Urinary bladder (tissue), 4 donors: ENCODE data around the gene BLOC1S1. TPM values are rescaled to one million over a fixed set of nuclear protein-coding genes. Genes with fewer than 3 reads are reported as not detected.

ENCODE experiments used
- DNase-seq: peaks from one replicate; pipeline ENCODE4 v3.0.0-alpha.2; 2015; ENCODE audit errors: extremely low spot score
- H3K27ac ChIP-seq: one replicate; pipeline ENCODE4 v1.5.1; 2013; ENCODE audit warnings: low read depth, mild to moderate bottlenecking, moderate library complexity
- H3K36me3 ChIP-seq: one replicate; pipeline ENCODE4 v1.6.1; 2013; ENCODE audit warnings: mild to moderate bottlenecking, moderate library complexity; ENCODE audit not compliant: insufficient read depth
- H3K4me1 ChIP-seq: one replicate; pipeline ENCODE4 v1.6.1; 2013; ENCODE audit warnings: mild to moderate bottlenecking, moderate library complexity; ENCODE audit not compliant: insufficient read depth
- H3K4me3 ChIP-seq: one replicate; pipeline ENCODE4 v1.5.1; 2013; ENCODE audit warnings: low read depth, low read length
- WGBS: extraction: QIAGEN DNeasy Blood & Tissue Kit; methylation state at CpG from one replicate; pipeline ENCODE4 v1.1.7; 2013; 5-methylcytosine and 5-hydroxymethylcytosine counted together
- polyA plus RNA-seq: library from polyadenylated mRNA; stranded (reverse); fragments of 200-250 nt; gene quantifications from one replicate; pipeline ENCODE4 v1.2.3, GENCODE V29; 2013
- total RNA-seq: library from RNA; depleted of rRNA; stranded (reverse); fragments of >200 nt; gene quantifications from one replicate; pipeline ENCODE4 v1.2.3, GENCODE V29; 2014
- donor health status: healthy with polysubstance abuse.
- donor health status: healthy.

Gene BLOC1S1
- total and polyA plus RNA-seq, 2 donors, result 48.4 to 237 TPM

DNA sequence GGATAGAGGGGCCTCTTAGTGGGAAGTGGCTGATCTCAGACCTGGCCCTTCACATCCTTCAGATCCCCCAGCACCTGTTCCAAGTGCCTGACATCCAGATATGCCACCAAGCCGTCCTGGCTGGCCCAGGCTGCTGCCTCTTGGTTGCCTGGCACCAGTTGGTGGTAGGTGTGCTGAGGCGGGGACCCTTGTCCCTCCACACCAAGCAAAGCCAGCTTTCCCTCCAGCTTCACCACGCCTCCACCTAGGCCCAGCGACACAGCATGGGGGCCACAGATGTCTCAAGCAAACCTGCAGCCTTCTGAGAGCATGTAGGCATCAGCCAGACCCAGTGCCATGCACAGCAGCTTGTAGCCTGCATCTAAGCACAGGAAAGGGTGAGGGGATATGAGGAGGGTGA lies 16.4 kb downstream of the BLOC1S1 start:
- no peaks in the 10 kb centered on the region for H3K4me1 ChIP-seq
- H3K36me3 ChIP-seq, result no peaks in the 10 kb centered on the region
- no peak overlapping the region for H3K27ac ChIP-seq
- no peak for DNase-seq
- 82% methylated on average over 4 of the region's 4 CpGs for WGBS
- H3K4me3 ChIP-seq, result no peak overlapping the region

DNA sequence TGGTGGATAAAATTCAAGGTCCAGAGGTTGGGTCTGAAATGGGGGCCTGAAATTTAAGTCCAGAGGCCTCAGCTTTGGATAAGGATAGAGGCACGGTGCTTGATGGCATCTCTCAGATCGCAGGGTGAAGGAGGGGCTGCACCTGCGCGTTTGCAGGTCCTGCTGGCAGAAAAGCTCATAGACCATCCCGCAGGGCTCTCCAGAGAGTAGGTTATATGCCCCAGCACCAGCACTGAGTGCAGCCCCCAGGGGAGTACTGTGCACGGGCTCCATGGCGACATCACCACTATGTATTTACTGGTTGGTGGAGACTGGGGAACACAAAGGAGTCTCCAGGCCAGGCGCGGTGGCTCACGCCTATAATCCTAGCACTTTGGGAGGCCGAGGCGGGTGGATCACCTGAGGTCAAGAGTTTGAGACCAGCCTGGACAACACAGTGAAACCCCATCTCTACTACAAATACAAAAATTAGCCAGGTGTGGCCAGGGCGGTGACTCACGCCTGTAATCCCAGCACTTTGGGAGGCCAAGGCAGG lies 17.2 kb downstream of the BLOC1S1 start:
- Histone ChIP-seq H3K4me3 (no peak overlapping the region), H3K4me1 (no peaks in the 10 kb centered on the region), H3K36me3 (no peaks in the 10 kb centered on the region), H3K27ac (no peak overlapping the region)
- 89% methylated on average over 14 of the region's 14 CpGs for WGBS
- DNase-seq, result no peak

DNA sequence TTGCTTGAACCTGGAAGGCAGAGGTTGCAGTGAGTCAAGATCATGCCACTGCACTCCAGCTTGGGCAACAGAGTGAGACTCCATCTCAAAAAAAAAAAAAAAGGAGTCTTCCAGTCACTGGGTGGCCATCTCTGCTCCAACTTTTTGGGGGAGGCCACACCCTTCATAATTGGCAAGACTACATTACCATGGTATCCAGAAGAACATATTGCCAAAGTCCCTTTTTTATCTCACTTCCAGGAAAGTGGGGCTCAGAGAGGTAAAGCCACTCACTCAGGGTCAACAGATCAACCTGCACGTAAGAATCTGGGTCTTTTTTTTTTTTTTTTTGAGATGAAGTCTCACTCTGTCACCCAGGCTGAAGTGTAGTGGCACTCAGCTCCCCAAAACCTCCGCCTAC lies 18.0 kb downstream of the BLOC1S1 start:
- H3K4me3 ChIP-seq, result no peak overlapping the region
- no peak overlapping the region for H3K27ac ChIP-seq
- H3K36me3 ChIP-seq, result no peaks in the 10 kb centered on the region
- no peak for DNase-seq
- no peaks in the 10 kb centered on the region for H3K4me1 ChIP-seq
- WGBS, result 87% methylated on average over 2 of the region's 2 CpGs

DNA sequence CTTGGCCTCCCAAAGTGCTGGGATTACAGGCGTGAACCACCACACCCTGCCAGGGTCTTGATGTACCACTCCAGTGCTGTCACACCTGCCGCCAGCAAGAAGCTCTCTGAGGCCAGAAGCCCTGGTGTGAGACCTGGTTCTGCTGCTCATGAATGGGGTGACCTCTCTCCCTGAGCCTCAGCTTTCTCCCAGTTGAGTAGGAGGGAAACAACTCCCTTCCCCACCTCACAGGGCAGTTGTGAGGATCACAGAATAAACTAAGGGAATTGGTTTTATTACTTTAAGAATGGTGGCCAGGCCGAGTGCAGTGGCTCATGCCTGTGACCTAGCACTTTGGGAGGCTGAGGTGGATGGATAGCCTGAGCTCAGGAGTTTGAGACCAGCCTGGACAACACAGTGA lies 18.7 kb downstream of the BLOC1S1 start:
- 92% methylated on average over 3 of the region's 3 CpGs for WGBS
- Histone ChIP-seq H3K4me1 (no peaks in the 10 kb centered on the region), H3K4me3 (no peak overlapping the region), H3K36me3 (no peaks in the 10 kb centered on the region), H3K27ac (no peak overlapping the region)
- DNase-seq, result no peak

DNA sequence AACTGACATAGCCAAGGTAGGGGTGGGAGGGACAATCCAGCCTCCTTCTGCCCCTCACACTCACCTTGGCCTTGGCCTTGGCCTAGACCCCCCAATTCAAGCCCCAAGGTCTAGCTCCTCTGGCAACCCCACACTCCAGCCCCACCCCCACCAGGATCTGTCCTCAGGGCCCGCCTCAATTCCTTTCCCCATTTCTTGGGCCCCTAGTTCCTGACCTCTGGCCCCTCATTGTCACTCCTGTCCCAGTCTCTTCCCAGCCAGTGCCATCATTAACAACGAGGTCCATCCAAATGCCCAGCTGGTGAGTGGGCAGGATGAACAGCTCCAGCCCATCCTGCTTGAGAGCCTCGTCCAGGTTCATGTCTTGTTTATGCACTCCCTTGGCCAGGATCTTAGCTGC lies 20.2 kb downstream of the BLOC1S1 start:
- no peak overlapping the region for H3K27ac ChIP-seq
- WGBS, result 52% methylated on average over 3 of the region's 3 CpGs
- DNase-seq, result no peak
- H3K4me3 ChIP-seq, result no peak overlapping the region
- no peaks in the 10 kb centered on the region for H3K36me3 ChIP-seq
- no peaks in the 10 kb centered on the region for H3K4me1 ChIP-seq

DNA sequence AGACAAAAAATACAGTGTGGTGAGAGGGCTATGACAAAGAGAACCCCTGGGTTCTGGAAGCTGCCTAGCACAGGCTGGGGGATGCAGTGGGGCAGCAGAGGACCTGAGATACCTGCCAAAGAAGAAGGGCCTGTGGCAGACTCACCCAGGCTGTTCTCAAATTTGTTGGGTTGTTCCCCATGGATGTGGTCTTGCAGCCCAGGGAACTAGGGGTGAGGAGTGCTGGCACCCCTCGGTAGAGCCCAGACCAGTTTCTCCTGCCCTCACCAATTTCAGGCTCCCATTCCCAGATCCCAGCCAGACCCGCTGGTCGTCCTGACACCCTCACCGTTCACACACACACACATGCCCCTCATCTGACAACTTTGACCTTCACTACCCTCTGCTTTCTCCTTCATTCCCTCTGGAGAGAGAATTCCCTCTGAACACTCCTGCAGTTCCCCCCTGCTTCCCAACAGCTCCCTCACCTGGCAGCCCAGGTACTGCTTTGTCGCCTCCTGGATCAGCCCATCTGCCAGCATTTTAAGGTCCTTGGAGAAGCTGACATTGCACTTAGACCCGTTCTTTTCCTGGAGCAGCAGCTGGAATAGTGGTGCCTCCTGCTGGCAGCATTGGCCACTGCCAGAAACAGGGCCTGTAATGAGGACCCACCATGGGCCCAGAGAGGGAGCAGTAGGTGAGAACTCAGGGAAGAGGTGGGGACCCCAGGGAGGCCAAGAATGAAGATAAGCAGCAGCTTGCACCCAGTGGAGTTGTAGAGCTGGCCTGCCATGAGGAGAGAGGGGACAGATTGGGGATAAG lies 21.1 kb downstream of the BLOC1S1 start:
- Histone ChIP-seq H3K36me3 (no peaks in the 10 kb centered on the region), H3K4me1 (no peaks in the 10 kb centered on the region), H3K27ac (no peak overlapping the region), H3K4me3 (no peak overlapping the region)
- DNase-seq, result no peak
- WGBS, result 25% methylated on average over 6 of the region's 6 CpGs

DNA sequence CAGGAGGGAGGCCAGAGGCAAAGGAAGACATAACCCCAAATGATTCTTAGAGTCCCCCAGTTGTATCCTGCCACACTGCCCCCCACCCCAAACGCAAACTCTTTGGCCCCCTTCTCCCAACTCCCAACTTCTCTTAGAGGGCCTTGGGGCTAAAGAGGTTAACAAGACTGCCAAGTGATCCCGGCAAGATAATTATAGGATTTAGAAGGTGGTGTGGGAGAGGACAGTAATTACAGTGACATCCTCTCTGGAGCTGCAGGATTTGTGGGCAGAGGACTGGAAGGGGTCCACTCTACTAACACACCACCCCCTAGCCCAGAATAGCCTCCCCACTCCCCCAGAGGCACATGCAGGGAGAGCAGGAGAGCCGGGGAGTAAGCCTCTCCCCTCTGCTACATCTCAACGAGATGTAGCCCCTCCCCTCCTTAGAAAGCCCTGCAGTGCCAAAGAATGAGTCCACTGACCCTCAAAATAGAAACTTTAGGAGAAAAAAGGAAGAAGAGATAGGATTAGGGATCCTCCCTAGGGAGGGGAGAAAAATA lies 21.8 kb downstream of the BLOC1S1 start:
- Histone ChIP-seq H3K4me3 (no peak overlapping the region), H3K4me1 (no peaks in the 10 kb centered on the region), H3K27ac (peak overlapping the region; percentile 28), H3K36me3 (no peaks in the 10 kb centered on the region)
- no peak for DNase-seq
- 8% methylated on average over 4 of the region's 4 CpGs for WGBS

DNA sequence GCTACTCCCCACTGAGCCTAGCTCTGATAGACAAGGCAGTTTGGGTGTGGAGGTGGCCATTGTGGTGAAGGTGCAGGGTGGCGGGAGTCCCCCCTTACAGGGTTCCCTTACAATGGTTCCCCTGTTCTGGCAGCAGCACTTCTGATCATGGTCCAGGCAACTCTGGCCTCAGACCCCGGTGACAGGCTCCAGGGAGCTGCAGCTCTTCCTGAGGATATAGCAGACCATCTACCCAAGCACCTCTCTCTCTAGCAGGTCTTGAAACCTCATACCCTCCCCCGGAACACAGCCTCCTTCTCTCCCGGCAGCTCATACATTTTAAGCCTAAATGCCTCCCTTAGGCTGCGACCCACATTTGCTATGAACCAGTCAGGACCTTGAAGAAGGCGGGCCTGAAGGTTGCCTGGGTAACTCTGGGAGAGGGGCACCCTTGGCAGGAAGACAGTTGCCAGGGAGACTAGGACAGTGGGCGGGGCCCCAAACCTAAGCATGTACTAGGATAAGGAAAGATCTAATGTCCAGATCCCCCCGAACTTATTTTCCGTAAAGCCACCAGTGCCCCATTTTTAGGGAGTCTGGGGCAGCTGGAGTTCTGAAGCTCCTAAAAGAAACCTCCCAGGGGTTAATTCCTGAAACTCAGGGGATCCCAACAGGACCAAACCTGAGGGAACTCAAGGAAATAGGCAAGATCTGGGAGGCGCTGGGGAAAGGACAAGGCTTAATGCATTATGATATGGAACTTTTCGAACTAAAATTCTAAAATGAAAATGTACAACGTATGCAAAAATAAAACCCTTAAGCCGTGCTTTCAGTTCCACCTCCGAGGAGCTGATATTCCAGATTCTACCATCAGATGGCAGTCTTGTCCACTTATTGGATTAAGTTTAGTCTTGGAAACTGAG lies 22.5 kb downstream of the BLOC1S1 start:
- no peaks in the 10 kb centered on the region for H3K4me1 ChIP-seq
- H3K4me3 ChIP-seq, result peak overlapping the region; percentile 49
- peak; percentile 89 for DNase-seq
- under 1% methylated on average over 14 of the region's 14 CpGs for WGBS
- no peaks in the 10 kb centered on the region for H3K36me3 ChIP-seq
- H3K27ac ChIP-seq, result peak overlapping the region; percentile 28

DNA sequence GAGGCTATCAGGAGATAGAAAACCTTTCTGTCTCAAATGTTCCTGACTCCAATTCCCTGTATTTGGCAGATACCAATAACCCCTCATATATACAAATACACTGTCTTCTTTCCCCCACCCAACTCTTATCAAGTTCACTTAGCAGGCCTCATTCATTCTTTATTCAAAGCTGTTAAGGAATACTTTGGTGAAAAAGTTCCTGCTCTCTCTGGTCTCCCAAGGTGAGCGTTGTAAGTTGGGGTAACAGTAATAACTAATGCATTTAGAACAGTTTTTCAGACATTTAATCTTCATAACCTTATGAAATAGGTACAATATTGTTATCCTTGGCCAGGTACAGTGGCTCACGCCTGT lies 23.2 kb downstream of the BLOC1S1 start:
- no peak for DNase-seq

DNA sequence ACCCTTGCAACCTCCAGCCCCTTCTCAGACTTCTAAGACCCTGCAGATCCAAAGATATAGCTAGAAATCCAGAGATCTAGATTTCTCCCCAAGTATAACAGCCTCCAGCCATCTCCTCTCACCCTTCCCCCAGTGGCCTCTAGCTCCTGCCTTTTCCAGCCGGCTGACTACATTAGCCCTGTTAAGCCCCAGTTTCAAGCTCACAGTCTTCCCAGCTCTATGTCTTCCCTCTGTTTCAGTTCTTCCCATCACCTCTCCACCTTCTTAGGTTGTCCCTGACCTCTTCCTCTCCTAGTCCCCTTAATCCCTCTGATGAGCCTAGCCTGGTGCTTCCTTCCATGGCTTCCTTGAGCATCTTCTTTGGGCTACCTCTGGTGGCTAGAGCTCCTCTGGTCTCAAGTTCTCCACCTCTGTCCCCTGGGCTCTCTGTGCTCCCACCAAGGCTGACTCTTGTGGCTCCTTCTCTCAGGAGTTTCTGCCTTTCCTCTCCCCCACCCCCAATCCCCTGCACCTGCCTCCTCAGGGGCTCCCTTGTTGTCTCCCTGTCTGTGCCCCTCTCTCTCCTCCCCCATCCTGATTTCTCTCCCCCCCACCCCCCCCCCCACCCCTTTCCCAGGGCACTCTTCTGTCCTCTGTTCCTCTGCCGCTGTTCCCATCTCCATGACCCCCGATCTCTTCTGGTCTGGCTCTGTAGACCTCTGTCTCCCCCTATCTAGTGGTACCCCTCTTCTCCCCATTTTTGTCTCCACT lies 26.3 kb downstream of the BLOC1S1 start:
- no peaks in the 10 kb centered on the region for H3K36me3 ChIP-seq
- 20% methylated on average over 3 of the region's 3 CpGs for WGBS
- no peaks in the 10 kb centered on the region for H3K4me1 ChIP-seq
- H3K4me3 ChIP-seq, result no peak overlapping the region
- DNase-seq, result no peak
- no peak overlapping the region for H3K27ac ChIP-seq

More for the DNA sequence above, 23.2 kb downstream of the BLOC1S1 start:
- no peaks in the 10 kb centered on the region for H3K36me3 ChIP-seq
- no peak overlapping the region for H3K4me3 ChIP-seq
- no peak overlapping the region for H3K27ac ChIP-seq
- WGBS, result 77% methylated on average over 2 of the region's 2 CpGs
- no peaks in the 10 kb centered on the region for H3K4me1 ChIP-seq

DNA sequence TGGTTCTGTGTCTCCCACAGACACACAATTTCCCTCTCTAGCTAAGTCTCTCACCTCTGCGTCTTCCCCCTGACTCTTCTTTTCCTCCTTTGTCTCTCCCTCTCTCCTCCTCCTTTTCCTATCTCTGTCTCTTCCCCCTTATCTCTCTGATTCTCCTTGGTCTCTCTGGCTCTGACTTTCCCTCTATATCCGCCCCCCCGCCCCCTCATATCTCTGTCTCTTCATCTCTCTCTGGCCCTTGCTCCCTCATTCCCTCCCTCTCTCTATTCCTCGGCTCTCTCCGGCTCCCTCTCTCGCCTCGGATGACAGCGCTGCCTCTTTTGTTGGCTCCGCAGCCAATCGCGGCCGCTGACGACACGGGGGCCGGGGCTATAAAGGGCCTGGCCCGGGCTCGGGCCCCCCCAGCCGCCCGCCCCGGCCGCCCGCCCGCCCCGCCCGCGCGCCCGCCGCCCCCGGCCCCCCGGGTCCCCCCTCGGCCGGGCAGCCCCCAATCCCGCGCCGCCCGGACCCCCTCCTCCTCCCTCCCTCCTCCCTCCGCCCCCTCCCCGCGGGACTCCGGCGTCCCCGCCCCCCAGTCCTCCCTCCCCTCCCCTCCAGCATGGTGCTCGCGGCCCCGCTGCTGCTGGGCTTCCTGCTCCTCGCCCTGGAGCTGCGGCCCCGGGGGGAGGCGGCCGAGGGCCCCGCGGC lies 27.0 kb downstream of the BLOC1S1 start, which contains the start of gene GDF11:
TSS of gene GDF11 (plus strand) at position 404 of the 687 bp plus-strand sequence. CDS start at position 599, 195 bp downstream.
- 2% methylated on average over 42 of the region's 53 CpGs for WGBS

DNA sequence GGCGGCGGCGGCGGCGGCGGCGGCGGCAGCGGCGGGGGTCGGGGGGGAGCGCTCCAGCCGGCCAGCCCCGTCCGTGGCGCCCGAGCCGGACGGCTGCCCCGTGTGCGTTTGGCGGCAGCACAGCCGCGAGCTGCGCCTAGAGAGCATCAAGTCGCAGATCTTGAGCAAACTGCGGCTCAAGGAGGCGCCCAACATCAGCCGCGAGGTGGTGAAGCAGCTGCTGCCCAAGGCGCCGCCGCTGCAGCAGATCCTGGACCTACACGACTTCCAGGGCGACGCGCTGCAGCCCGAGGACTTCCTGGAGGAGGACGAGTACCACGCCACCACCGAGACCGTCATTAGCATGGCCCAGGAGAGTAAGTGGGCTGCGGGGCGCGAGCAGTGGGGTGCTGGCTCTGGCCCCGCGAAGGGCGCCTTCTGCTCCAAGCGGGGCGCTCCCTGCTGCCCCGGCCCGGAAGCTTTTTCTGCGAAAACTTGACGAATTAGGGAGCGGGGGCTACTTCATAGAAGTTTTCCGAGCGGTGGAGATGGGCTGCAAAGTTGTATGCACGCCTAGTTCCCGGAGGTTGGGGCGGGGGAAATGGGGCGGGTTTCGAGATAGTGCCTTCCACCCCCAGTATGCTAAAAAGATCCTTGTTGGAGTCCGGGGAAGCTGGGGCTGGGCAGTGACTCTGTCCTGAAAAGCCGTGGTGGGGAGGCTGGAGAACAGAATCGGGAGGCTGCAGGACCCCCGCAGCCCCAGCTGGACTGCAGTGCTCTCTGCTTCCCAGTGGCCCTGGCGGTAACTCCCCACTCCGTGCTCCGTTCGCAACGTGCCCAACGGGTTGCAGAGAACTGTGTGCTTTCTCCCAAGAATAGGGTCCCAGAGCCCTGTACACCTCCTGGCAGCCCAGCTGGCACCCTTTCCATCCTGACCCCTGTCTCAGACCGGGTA lies 27.8 kb downstream of the BLOC1S1 start:
- 2% methylated on average over 73 of the region's 73 CpGs for WGBS
- DNase-seq, result no peak
- H3K27ac ChIP-seq, result no peak overlapping the region
- H3K4me3 ChIP-seq, result peak overlapping the region; percentile 76
- H3K36me3 ChIP-seq, result no peaks in the 10 kb centered on the region
- H3K4me1 ChIP-seq, result no peaks in the 10 kb centered on the region

More for the DNA sequence above, 27.0 kb downstream of the BLOC1S1 start, which contains the start of gene GDF11:
- no peaks in the 10 kb centered on the region for H3K4me1 ChIP-seq
- DNase-seq, result peak; percentile 77
- peak within 1 kb of the TSS; percentile 76 for H3K4me3 ChIP-seq
- no peak within 1 kb of the TSS for H3K27ac ChIP-seq
- no peaks in the 10 kb centered on the region for H3K36me3 ChIP-seq
